ENCODE results near the gene CSMD2.

Gene CSMD2

DNA sequence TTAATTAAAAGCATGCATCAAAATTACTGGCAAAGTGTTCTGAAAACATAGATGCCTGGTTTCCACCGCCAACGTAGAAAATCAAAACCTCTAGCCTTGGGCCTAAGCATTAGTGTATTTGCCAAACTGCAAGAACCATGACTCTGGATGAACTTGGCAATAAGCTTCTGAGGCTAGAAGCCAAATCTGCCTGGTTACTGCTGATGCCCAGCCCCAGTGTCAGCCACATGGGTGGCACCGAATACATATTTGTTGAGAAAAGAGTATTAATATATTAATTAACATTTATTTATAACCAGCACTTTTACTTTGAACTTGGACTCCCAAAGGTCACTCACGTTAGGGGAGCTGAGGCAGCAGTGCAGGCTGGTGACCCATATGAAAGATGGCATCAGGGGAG is 441.8 kb downstream of the CSMD2 start:
- DNase-seq (ENCODE audit: low read depth in 1 of 2, low spot score in 1 of 2), result no peak

DNA sequence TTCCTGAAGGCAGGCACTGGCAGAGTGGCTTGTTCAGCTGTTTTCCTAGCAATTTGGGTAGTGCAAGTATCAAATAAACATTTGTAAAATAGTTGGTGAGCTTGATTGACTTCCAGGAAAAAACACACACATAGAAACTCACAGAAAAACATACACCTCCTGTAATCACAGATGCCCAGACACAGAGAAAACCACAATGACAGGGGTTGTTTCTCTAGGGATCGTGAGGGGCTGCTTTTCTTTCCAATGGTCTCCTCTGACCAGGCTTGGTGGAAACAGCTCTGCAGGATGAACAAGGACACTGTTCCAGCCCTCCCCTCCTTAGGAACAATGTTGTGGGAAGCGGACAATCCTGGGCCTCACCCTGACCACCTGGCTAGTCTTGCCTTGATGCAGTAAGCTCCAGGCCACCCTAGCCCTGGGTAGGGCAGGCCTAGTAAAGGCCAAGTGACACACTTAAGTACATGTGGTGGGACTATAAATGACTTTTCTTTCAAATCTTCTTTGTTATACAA is 443.7 kb downstream of the CSMD2 start:
- DNase-seq (ENCODE audit: low read depth in 1 of 2, low spot score in 1 of 2), result no peak

DNA sequence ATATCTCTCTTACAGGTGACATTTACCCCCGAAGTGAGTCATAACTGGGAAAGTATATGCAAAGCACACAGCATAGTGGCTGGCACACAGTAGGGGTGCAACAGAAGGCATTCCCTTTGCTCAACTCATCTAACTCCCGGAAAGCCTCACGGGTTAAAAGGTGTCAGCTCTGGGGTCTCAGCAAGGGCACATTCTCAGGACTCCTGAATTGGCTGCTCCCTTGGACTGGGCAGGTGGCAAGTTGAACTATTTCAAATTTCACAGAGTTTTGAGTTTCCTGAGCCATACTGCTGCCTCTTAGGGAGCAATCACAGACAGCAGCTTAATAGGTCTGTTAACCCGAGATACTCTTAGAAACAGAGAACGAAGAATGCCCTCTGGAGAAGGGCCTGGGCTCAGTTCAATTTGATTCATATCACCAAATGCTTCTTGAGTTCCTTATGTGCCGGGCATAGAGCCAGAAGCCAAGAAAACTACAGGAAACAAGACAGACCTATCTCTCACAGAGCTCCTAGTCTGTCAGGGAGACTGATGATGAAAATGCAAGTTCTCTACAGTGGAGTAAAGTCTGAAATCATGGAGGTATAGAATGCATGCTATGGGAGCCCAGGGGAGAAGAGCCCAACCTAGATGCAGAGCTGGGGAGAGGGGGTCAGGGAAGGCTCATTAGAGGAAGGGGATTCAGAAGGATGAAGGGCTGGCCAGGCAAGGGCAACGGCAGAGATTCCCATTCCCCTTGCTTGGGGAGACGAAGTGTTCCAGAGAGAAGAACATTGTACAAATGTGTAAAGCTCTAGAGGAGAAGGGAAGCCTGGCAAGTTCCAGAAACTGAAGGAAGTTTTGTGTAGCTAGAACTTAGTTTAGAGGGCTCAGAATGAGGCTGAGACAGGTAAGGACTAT is 445.0 kb downstream of the CSMD2 start:
- DNase-seq (ENCODE audit: low read depth in 1 of 2, low spot score in 1 of 2), result no peak

DNA sequence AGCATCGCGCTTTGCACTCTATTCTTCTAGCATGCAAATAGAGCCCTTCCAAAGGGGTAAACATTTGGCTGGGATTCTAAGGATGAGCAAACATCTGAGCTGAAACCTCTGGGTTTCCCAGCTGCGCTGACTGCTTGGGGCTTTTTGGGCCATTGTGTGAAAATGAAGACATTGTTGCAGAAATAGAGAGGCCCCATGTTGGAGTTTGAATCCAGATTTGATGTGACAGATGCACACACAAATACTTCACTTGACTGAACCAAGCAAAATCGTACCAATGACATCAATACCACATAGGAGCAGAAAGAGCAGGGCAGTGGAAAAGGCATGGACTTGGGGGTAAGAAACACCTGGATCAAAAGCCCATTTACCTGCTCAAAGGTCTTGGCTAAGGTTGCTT is 445.7 kb downstream of the CSMD2 start:
- DNase-seq (ENCODE audit: low read depth in 1 of 2, low spot score in 1 of 2), result no peak

DNA sequence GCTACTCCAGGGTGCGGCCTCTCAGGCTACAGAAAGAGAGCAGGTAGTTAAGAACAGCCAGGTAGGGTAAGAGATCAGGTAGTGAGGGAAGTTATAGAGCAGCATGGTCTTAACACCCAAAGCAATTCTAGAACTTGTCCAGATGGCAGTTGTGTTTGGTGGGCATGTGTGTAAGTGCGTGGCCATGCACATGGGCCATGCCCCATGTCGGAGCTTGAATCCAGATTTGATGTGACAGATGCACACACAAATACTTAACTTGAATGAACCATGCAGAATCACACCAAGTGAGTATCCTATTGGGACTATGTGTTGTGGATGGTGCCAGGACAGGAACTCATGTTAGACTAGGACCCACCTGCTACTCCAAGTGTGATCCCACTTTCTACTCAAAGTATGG is 446.8 kb downstream of the CSMD2 start:
- DNase-seq (ENCODE audit: low read depth in 1 of 2, low spot score in 1 of 2), result no peak

DNA sequence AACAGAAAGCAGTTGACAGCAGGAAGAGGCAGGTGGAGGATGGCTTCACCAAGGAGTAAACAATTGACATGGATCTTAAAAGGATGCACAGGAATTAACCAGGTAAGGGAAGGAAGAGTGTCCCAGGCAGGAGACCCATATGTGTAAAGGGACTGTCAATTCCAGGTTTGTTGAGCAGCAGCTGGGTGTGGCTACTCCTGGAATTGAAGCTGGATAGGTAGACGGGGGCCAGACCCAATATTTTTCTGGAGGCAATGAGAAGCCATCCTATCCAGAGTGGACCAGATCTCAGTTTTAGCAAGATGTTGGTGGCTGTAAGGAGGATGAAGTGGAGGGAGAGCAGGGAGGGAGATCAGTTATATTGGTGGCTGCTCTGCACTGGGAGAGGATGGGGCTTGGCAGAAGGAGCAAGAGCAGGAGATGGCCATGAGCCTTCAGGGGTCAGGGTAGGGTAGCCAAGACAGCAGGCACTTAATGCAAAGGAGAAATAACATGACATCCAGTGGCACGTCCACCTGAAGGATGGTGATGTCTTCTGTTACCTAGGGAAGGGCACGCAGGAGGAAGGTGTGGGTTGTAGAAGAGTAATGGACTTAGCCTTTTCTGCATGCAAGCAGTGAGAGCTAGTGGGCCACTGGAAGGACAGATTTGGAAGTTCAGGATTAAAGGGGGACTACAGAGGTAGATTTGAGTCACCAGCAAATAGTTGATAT is 447.9 kb downstream of the CSMD2 start:
- DNase-seq (ENCODE audit: low read depth in 1 of 2, low spot score in 1 of 2), result no peak

DNA sequence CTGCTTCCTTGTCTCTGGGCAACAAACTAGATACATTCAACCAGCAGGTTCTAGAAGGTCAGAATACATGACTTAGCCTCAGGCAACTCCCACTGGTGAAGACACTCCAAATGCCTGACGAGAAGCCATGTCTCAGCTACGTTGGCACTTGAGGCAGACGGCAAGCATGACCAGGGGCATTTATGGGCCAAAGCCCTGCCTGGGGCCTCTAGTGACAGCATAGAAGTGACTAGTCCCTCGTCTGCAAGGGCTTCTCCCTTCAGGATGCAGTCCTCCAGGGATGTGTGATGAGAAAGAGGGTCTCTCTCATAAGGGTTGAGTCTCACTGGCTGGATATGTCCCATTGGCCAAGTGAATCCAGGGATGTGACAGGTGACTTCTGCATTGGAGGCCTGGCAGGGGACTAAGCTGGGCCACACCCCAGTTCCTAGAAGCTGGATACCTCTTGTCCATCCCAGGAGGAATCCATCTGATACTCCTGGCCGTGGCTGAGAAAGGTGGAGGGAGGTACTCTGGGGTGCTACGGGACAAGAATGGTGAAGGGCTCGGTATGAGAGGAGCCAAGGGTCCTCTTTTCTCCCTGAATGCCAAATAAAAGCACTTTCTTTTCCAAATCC is 449.7 kb downstream of the CSMD2 start:
- DNase-seq (ENCODE audit: low read depth in 1 of 2, low spot score in 1 of 2), result no peak

DNA sequence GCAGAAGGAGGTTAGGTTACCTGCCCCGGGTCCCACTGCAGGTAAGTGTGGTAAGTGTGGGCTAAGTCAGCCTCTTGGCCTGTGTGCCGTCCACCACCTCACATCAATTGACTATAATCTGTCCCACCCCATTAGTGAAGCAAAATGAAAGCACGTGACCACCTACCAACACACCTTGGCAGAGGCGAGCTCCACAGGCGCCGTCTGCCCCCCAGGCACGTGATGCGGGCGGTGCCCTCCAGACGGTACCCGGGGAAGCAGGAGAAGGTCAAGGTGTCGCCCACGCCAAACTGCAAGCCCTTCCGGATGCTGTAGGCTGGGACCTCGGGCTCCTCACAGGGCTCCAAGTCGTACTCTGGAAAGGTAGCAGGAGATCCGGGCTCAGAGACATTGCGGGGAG is 450.6 kb downstream of the CSMD2 start:
- DNase-seq (ENCODE audit: low read depth in 1 of 2, low spot score in 1 of 2), result no peak

DNA sequence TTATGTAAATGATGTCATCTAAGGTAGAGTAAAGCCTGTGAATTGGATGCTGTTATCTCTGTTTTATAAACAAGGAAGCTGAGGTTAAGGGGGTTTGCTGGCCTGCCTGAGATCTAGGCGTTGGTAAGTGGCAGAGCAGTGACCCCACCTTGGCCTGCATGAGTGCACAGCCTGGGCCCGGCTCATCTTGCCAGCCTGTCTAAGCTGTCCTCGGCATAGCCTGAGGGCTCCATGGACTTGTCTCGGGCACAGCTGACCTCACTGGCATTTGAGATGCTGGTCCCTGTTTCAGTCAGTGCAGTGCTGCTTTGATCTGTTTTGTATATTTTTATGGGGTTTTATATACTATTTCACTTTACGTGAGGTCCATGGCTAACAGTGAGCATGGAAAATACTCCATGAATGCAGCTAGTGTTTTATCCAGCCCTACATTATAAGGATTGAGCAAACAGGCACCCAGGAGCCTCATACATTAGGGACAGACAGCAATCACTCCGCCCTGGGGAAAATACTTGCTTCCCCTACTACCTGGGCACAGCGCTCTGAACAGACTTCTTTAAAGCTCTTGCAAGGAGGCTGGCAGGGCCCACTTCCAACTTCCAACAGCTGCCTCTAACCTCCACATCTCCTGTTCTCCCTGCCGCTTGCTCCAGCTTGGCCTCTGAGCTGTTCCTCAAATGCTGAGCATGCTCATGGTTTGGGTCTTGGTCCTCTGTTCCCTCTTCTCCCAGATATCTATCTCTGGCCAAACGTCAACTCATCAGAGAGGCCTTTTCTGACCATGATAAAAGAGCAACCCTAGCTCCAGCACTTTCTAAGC is 451.8 kb downstream of the CSMD2 start:
- no peak for DNase-seq (ENCODE audit: low read depth in 1 of 2, low spot score in 1 of 2)

DNA sequence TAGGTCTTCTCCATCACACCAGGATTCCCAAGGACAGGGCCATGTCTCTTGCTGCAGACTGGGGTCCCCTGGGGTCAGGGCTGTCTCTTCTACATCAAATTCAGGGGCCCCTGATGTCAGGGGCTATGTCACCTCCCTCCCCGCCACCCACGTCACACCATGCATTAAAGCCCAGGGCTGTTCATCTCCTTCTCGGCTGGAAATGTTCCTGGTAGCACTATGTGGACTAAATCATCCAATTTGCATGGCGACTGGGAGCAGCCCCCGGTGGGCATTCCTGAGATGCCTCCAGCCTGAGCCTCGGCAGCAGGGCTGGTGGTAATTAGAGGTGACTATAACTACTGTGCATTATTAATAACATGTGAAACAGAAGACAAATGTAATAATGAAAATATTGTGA is 452.8 kb downstream of the CSMD2 start:
- DNase-seq (ENCODE audit: low read depth in 1 of 2, low spot score in 1 of 2), result no peak

DNA sequence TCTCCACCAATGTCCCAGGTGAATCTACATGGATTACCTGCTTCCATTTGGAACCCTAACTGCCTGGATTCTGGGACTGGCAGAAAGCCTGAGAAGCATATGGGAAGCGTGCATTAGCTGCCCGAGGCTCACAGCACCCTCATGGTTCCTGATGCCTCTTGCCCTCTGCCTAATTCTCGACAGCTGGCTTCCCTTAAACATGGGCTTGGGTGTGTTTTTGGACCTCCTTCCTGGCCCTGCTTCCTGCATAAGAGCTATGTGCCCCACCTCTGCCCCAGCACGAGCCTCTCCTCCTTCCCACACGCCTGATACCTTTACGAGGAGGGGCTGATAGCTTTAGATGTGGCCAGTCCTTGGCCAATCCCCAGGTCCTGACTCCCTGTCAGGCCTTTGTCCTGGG is 453.5 kb downstream of the CSMD2 start:
- no peak for DNase-seq (ENCODE audit: low read depth in 1 of 2, low spot score in 1 of 2)

DNA sequence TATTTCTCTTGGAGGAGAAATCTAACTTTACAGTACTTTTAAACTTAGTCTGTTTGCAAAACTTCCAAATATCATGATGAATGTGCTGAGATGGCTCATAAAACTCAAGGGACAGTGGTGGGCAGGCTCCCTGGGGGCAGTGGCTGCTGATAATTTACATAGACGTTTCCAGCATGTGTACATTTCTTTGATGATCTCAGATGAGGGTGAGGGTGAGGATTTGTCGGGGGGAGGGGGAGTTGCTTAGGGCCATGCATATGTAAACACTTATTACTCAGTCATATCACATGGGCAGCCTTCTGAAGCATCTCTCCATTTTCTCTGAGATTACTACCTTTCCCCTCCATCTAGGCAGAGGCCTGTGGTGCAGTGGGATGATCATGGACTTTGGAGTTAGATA is 454.1 kb downstream of the CSMD2 start:
- DNase-seq (ENCODE audit: low read depth in 1 of 2, low spot score in 1 of 2), result no peak

DNA sequence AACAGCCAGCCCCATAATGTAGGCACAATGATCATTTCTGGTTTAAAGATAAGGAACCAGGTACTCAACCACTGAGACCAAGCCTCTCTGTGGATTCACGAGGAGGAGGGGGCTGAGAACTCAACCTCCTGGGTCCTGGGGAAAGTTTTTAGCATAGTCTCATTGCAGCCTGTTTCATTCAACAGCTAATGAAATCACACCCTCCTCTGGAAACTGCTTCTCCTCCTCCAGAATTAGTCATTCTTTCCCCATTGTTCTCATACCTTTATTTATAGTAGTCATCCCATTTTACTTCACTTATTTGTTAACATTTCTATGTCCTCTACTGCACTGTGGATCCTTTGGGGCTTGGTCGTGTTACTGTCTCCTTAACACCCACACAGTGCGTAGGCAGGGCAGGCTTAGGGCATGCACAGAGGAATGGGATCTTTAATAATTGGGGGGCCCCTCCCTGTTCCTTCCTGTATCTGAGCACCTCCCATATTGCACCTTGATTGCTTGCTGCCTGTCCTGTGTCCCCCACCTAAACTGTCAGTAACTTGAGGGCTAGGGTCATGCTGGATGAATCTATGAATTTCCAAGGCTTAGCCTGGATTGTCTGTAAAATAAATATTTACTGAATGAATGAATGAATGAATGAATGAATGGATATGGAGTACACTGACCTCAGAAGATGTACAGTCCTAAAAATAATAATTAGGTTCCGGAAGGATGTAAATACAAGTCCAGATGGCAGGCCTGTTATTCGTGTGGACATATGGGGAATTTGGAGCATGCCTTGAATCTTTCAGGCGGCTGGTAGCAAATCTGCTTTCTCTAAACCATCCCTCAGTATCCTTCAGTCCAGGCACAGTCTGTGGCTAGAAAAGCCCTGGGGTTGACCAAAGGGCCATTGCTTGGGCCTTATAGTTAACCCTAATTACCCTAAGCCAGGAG is 455.0 kb downstream of the CSMD2 start:
- DNase-seq (ENCODE audit: low read depth in 1 of 2, low spot score in 1 of 2), result no peak

DNA sequence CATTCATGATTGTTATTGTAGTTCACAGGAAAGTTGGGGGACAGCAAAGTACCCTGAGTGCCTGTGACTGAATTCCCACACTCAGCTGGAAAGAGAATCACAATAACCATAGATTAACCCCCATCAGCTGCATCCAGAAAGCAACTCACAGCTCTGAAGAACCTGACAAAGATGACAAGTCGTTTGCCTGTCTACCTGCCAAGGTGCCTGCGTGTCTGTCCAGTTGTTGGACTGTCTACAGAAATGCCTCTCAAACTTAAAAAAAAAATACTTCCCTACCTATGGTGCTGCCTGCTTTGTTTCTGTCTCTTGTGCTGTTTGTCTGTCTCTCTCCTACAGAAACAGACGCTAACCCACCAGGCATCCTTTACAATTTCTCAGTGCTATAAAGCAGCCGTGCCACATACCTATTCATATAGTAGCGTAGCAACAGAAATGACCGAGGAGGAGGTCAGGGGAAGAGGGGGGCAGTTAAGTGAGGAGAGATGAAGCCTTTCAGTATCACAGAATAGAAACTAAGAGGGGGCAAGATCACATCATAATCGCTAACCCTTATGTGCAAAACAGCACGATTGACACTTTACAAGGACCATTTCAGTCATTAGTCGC is 455.8 kb downstream of the CSMD2 start:
- no peak for DNase-seq (ENCODE audit: low read depth in 1 of 2, low spot score in 1 of 2)

DNA sequence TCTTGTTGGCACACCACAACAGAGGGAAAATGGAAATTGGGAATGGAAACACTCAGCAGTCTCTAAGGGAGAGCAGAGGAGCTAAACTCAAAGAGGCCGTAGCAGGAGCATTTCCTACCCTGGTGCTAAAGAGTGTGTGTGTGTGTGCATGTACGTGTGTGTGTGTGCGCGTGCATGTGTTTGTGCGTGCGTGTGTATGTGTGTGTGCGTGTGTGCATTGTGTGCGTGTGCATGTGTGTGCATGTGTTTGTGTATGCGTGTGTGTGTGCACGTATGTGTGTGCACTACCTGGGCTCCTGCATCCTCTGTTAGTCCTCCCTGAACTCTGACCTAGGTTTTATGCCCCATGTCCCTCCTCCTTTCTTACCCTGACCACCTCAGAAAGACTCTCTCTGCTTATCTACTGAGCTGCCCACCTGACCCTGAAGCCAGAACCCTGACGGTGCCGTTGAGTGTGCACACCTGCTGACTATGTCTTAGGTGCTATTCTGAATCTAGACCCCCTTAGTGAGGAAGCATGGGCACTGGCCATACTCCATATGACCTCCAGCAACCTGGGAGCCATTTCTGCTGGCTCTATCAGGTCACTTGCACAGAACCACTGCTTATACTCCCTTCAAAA is 458.3 kb downstream of the CSMD2 start:
- DNase-seq (ENCODE audit: low read depth in 1 of 2, low spot score in 1 of 2), result no peak

DNA sequence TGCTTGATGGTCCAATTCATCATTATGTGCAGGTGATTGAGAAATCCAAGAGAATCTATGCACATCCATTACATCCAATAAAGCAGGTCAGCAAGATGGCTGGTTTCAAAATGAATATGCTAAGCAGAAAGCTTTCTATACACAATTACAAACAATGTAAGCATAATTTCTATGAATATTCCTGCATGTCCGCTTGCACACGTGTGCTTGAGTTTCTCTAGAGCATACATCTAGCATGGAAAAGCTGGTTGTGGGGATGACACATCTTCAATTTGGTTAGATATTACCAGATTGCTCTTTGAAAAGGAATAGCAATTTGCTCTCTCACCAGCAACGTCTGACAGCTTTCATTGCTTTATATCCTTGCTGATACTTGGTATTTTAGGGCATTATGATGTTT is 461.6 kb downstream of the CSMD2 start:
- no peak for DNase-seq (ENCODE audit: low read depth in 1 of 2, low spot score in 1 of 2)

DNA sequence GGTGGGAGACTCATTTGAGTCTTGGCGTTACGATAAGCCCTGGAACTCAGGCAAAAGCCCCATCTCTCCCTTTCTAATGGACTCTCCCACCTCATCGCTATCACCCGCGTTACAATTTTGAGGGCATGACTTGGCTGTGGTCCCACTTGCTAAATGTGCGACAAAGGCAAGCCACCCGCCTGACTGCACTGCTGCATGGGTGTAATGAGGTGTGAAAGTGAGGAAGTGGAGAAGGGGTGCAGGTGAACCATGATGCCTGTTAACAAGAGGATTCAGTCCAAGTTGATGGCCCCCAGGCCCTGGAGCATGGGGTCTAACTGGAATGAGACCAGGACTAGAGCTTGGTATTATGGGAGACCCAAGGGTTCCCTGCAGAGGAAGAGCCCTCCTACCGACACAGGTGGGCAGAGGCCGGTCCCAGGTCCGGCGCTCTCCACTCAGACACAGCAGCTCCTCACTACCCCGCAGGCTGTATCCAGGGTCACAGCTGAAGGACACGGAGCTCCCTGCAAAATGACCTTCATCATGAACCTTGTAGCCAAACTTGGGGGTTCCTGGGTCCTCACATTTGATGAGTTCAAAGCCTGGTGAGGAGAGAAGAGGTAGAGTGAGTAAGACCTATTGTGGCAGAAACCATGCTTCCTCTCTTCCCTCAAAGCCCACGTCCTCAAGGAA is 466.5 kb downstream of the CSMD2 start:
- no peak for DNase-seq (ENCODE audit: low read depth in 1 of 2, low spot score in 1 of 2)

DNA sequence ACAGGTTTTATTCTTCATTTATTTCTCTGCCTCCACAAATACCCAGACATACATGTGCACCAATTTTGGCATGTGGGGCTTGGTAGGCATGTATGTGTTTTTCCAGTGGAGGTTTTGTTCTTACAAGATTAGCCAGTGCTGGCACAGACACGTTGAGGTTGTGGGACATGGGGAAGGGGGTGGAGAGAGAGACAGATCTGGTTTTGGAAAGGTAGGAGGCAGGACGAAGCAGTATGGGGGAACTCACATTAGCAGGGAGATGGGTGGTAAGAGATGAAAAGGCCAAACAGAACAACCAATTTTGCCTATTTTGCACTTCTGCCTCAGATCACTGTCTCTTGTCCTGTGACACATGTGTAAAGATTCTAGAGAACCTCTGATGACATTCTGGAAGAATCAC is 467.2 kb downstream of the CSMD2 start:
- no peak for DNase-seq (ENCODE audit: low read depth in 1 of 2, low spot score in 1 of 2)

DNA sequence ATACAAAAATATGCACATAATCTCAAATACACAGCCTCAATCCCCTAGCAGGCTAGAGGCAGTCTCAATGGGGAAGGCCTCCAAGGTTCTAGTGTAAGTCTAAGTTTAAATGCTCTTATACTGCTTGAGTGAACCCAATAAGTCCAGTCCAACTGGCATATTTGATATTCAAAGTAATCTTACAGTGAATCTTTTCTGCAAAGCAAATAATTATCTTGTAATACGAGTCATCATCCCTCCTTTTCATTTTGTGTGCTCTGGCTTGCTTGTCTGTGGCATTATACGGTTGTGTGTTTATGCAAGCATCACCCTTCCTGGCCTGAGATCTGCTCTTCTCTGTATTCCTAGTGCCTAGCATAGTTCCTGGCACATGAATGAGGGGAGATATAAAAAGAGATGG is 468.1 kb downstream of the CSMD2 start:
- no peak for DNase-seq (ENCODE audit: low read depth in 1 of 2, low spot score in 1 of 2)

All from activated CD4-positive, alpha-beta T cell treated with anti-CD3 and anti-CD28 coated beads, Interleukin-2, amount 50 U/mL, for 24 hours (primary cell).